Endothelial cell of umbilical vein (primary cell): ENCODE results near the gene ZBTB17. TPM values are rescaled to one million over a fixed set of nuclear protein-coding genes. Genes with fewer than 3 reads are reported as not detected.

Experiments
- BruUV-seq: library from RNA; stranded (reverse); fragments of 400-500 nt; replicated peaks from 2 replicates; lab custom pipeline; 2021; lab: Mats Ljungman, UMichigan
- CTCF ChIA-PET: fragments of 300-600, 350-600 bp; sonication (Branson Sonifier 250); formaldehyde crosslinking; loops from one replicate; lab custom pipeline; 2021; ENCODE audit warnings: antibody characterized with exemption, inconsistent platforms; lab: Charles Lee
- POLR2A ChIA-PET: fragments of 300-600, 350-600 bp; sonication (Branson Sonifier 250); formaldehyde crosslinking; loops from one replicate; lab custom pipeline; 2021; ENCODE audit warnings: antibody characterized with exemption, inconsistent platforms; lab: Charles Lee
- DNase-seq: peaks from one replicate; pipeline ENCODE4 v3.0.0-alpha.2; 2011; ENCODE audit warnings: low read depth, low spot score
- FAIRE-seq: peaks from 2 replicates; lab custom pipeline; 2011; peaks lifted over from hg19 to GRCh38; lab: Jason Lieb, UNC
- H2AFZ ChIP-seq: 2 replicates; pipeline ENCODE4 v1.6.0; 2012; ENCODE audit warnings: low read depth, low read length, control low read depth, inconsistent platforms
- H3K27ac ChIP-seq: 2 replicates; pipeline ENCODE4 v1.5.1; 2011; ENCODE audit warnings: low read depth, mild to moderate bottlenecking, control low read depth, low read length, moderate library complexity; ENCODE audit not compliant: insufficient read depth
- H3K27me3 ChIP-seq, 2 experiments: 2 replicates each; pipeline versions ENCODE4 v1.6.0 to v1.6.1; 2011; ENCODE audit warnings: low read length in 2 of 2, mixed read lengths in 1 of 2; ENCODE audit not compliant: control insufficient read depth in 2 of 2, insufficient read depth in 2 of 2
- H3K36me3 ChIP-seq, 2 experiments: 2 replicates in 1 of 2; 3 replicates in 1 of 2; pipeline ENCODE4 v1.5.1; 2011; ENCODE audit warnings: low read length in 2 of 2, mild to moderate bottlenecking in 1 of 2, moderate library complexity in 1 of 2; ENCODE audit not compliant: control insufficient read depth in 2 of 2, insufficient read depth in 2 of 2; ENCODE audit errors: extremely low read depth in 1 of 2
- H3K4me1 ChIP-seq: 3 replicates; pipeline ENCODE4 v1.5.1; 2011; ENCODE audit warnings: mild to moderate bottlenecking, low read length; ENCODE audit not compliant: control insufficient read depth, insufficient read depth; ENCODE audit errors: extremely low read depth
- H3K4me2 ChIP-seq: 2 replicates; pipeline ENCODE4 v1.6.1; 2011; ENCODE audit warnings: low read length, control low read depth, mixed read lengths; ENCODE audit not compliant: insufficient read depth
- H3K4me3 ChIP-seq, 3 experiments: fragments of 200-600 bp in 1 of 3; sonication (generic), shearing (Covaris generic) in 1 of 3; replicated peaks in 1 of 3; 2 replicates each; pipeline ENCODE4 v1.5.1; 2011 to 2016; ENCODE audit warnings: control low read depth in 3 of 3, low read length in 3 of 3, mild to moderate bottlenecking in 2 of 3, inconsistent platforms in 1 of 3, low read depth in 1 of 3, moderate library complexity in 1 of 3; ENCODE audit not compliant: insufficient read depth in 1 of 3
- H3K79me2 ChIP-seq: 2 replicates; pipeline ENCODE4 v1.6.0; 2012; ENCODE audit warnings: low read length, inconsistent platforms; ENCODE audit not compliant: control insufficient read depth, insufficient read depth
- H3K9ac ChIP-seq: replicated peaks from 2 replicates; pipeline ENCODE3; 2011; ENCODE audit warnings: low read length, control low read depth; ENCODE audit not compliant: insufficient read depth; ENCODE audit errors: extremely low read depth
- H3K9me1 ChIP-seq: replicated peaks from 3 replicates; pipeline ENCODE4 v1.6.0; 2011; ENCODE audit warnings: mild to moderate bottlenecking, low read length; ENCODE audit not compliant: control insufficient read depth, insufficient read depth; ENCODE audit errors: extremely low read depth
- H3K9me3 ChIP-seq: replicated peaks from 2 replicates; pipeline ENCODE4 v1.5.1; 2012; ENCODE audit warnings: low read length, inconsistent platforms; ENCODE audit not compliant: control insufficient read depth, insufficient read depth
- H4K20me1 ChIP-seq: replicated peaks from 2 replicates; pipeline ENCODE3; 2011; ENCODE audit warnings: mild to moderate bottlenecking, low read length; ENCODE audit not compliant: control insufficient read depth, insufficient read depth; ENCODE audit errors: extremely low read depth
- CTCF ChIP-seq, 2 donors: IDR thresholded peaks; 1 replicate in 1 of 2; 2 replicates in 1 of 2; pipeline ENCODE4 v1.5.1; 2011; ENCODE audit warnings: low read length in 2 of 2, mild to moderate bottlenecking in 2 of 2, moderate library complexity in 2 of 2, control low read depth in 1 of 2, inconsistent platforms in 1 of 2, low read depth in 1 of 2; ENCODE audit not compliant: insufficient read depth in 1 of 2; ENCODE audit errors: extremely low read depth in 1 of 2
- EZH2 ChIP-seq: IDR thresholded peaks from 2 replicates; pipeline ENCODE4 v1.6.1; 2012; ENCODE audit warnings: borderline replicate concordance, low read depth, mild to moderate bottlenecking, moderate library complexity, low read length, inconsistent platforms; ENCODE audit not compliant: severe bottlenecking
- FOS ChIP-seq: IDR thresholded peaks from 2 replicates; pipeline ENCODE4 v1.6.1; 2011; ENCODE audit warnings: mild to moderate bottlenecking, low read length, moderate library complexity, borderline replicate concordance; ENCODE audit not compliant: insufficient read depth
- GATA2 ChIP-seq: IDR thresholded peaks from 2 replicates; pipeline ENCODE4 v1.7.0; 2011; ENCODE audit warnings: low read depth, mild to moderate bottlenecking, moderate library complexity, mixed read lengths, low read length; ENCODE audit not compliant: insufficient read length, insufficient read depth
- JUN ChIP-seq: IDR thresholded peaks from 2 replicates; pipeline ENCODE4 v1.6.1; 2011; ENCODE audit warnings: borderline replicate concordance, low read depth; ENCODE audit not compliant: insufficient read length, insufficient read depth
- MAX ChIP-seq: IDR thresholded peaks from 2 replicates; pipeline ENCODE4 v1.6.1; 2011; ENCODE audit not compliant: insufficient read depth, insufficient read length
- MYC ChIP-seq: IDR thresholded peaks from one replicate; pipeline ENCODE4 v1.6.1; 2011; ENCODE audit warnings: mild to moderate bottlenecking, low read depth, low read length
- POLR2A ChIP-seq: IDR thresholded peaks from 2 replicates; pipeline ENCODE4 v1.6.1; 2012; ENCODE audit warnings: low read depth, mild to moderate bottlenecking, control low read depth, low read length
- POLR2AphosphoS5 ChIP-seq: IDR thresholded peaks from 2 replicates; pipeline ENCODE4 v1.6.1; 2012; ENCODE audit warnings: low read depth, mild to moderate bottlenecking, control low read depth, low read length, moderate library complexity; ENCODE audit not compliant: insufficient read depth
- dilution Hi-C: fragments of 300-500 bp; cut with MboI; formaldehyde crosslinking; loops from one replicate; pipeline ENCODE4 v1.15.0; 2019; ENCODE audit warnings: low sequenced_read_pairs; ENCODE audit not compliant: extremely low pct_ligation_motif_present
- intact Hi-C: fragments of 100-400 bp; cut with micrococcal nuclease; formaldehyde crosslinking; loops from one replicate; pipeline ENCODE4 v1.10.0; 2022
- polyA plus RNA-seq, 4 experiments: library from polyadenylated mRNA; depleted of rRNA in 3 of 4; stranded (reverse) in 3 of 4; unstranded in 1 of 4; fragments of >200 nt; gene quantifications; 2 replicates each; pipeline versions ENCODE4 v1.2.1 to v1.2.3, GENCODE V29; 2011 to 2012; ENCODE audit warnings: missing spikeins in 1 of 4
- total RNA-seq: library from RNA; stranded (reverse); gene quantifications from 2 replicates; pipeline ENCODE4 v1.2.3, GENCODE V29; 2021

The ZBTB17 gene
- total and polyA plus RNA-seq, 2 donors (not counting 3 experiments of a cell fraction or from before 2014, with no cell fraction given): 43.9 to 72.7 TPM

GRCh38 chr1:16015960-16016901 lies 40.3 kb upstream of the ZBTB17 start:
- FAIRE-seq (no peak), DNase-seq (no peak)
- Histone ChIP-seq H3K9me1 (no peaks in the 10 kb centered on the region), H3K4me3 (no peak overlapping the region), H3K9ac (no peak overlapping the region), H4K20me1 (no peaks in the 10 kb centered on the region), H3K79me2 (no peaks in the 10 kb centered on the region), H3K36me3 (no peaks in the 10 kb centered on the region), H2AFZ (no peak overlapping the region), H3K9me3 (no peaks in the 10 kb centered on the region), H3K27ac (no peak overlapping the region), H3K27me3 (no peaks in the 10 kb centered on the region), H3K4me2 (no peak overlapping the region), H3K4me1 (peaks cover 4% of the 10 kb centered on the region)
- ChIA-PET CTCF (no interaction called here), POLR2A (no interaction called here)
- TF ChIP-seq JUN: no peak
- no peak for TF ChIP-seq MYC
- TF ChIP-seq EZH2: no peak
- TF ChIP-seq POLR2A: no peak
- TF ChIP-seq FOS: no peak
- TF ChIP-seq GATA2: no peak
- no TSS peak for BruUV-seq
- dilution Hi-C loops: no loop called here
- intact Hi-C loops: no loop called here

GRCh38 chr1:16015491-16015890 lies 39.6 kb upstream of the ZBTB17 start:
- BruUV-seq: no TSS peak
- Histone ChIP-seq H3K36me3 (no peaks in the 10 kb centered on the region), H3K9ac (no peak overlapping the region), H3K79me2 (no peaks in the 10 kb centered on the region), H3K9me3 (no peaks in the 10 kb centered on the region), H3K27me3 (no peaks in the 10 kb centered on the region), H3K4me3 (no peak overlapping the region), H2AFZ (no peak overlapping the region), H3K9me1 (no peaks in the 10 kb centered on the region), H3K27ac (no peak overlapping the region), H3K4me2 (no peak overlapping the region), H3K4me1 (peaks cover 4% of the 10 kb centered on the region), H4K20me1 (no peaks in the 10 kb centered on the region)
- ChIA-PET POLR2A (no interaction called here), CTCF (no interaction called here)
- TF ChIP-seq MAX (no peak), EZH2 (no peak), CTCF (IDR thresholded peaks at IDR 0.05; ENCODE audit: extremely low read depth in 1 of 2, insufficient read depth in 1 of 2, low read depth in 1 of 2, low read length in 2 of 2) (no peak), POLR2AphosphoS5 (no peak)
- dilution Hi-C loops: no loop called here
- DNase-seq: no peak
- intact Hi-C loops: no loop called here
- no peak for FAIRE-seq
